Ectodermal cell (in vitro differentiated cells): ENCODE measurements around the gene TTC27.

Source experiments
- H3K27ac ChIP-seq: 2 replicates; pipeline ENCODE4 v1.7.0; 2013; ENCODE audit warnings: mild to moderate bottlenecking, low read depth, low read length; ENCODE audit not compliant: insufficient read depth, poor library complexity, severe bottlenecking
- H3K27me3 ChIP-seq: 2 replicates; pipeline ENCODE4 v1.7.0; 2013; ENCODE audit warnings: mild to moderate bottlenecking, low read length; ENCODE audit not compliant: insufficient read depth, control insufficient read depth, poor library complexity, severe bottlenecking
- H3K36me3 ChIP-seq: one replicate; pipeline ENCODE4 v1.7.0; 2013; ENCODE audit warnings: low read length; ENCODE audit not compliant: control insufficient read depth, insufficient read depth
- H3K4me1 ChIP-seq: one replicate; pipeline ENCODE4 v1.7.0; 2013; ENCODE audit warnings: low read length; ENCODE audit not compliant: control insufficient read depth, insufficient read depth
- H3K4me3 ChIP-seq: 2 replicates; pipeline ENCODE4 v1.7.0; 2013; ENCODE audit warnings: low read depth, low read length, control low read depth; ENCODE audit not compliant: insufficient read depth
- H3K9me3 ChIP-seq: 2 replicates; pipeline ENCODE4 v1.7.0; 2013; ENCODE audit warnings: mild to moderate bottlenecking, low read length, moderate library complexity; ENCODE audit not compliant: control insufficient read depth
- WGBS, 2 experiments: methylation state at CpG; one replicate each; pipeline ENCODE4 v1.1.7; 2013; ENCODE audit warnings: missing lambda C conversion rate in 2 of 2; 5-methylcytosine and 5-hydroxymethylcytosine counted together

Gene TTC27

DNA sequence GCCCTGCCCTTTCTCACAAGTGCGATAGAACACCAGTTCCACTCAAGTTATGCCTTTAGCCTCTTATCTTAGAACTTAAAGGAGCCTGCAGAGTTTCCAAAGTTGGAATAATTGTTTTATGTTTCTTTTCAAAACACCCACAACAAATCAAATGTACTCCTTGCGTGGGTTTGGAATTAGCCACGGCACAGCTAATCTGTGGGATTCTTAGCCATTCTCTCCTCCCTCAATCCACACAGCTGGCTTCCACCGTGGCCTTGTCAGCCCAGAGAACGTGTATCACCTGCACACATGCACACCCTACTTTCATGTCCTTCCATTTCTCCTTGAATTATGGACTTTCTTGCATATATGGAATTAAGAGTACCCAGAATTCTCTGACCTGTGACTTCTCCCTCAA is 183.8 kb downstream of the TTC27 start:
- H3K27me3 ChIP-seq: no peaks in the 10 kb centered on the region
- no peak overlapping the region for H3K27ac ChIP-seq
- H3K4me1 ChIP-seq: no peaks in the 10 kb centered on the region
- no peaks in the 10 kb centered on the region for H3K36me3 ChIP-seq
- WGBS, 2 experiments: 95 to 98% methylated on average over 5 of the region's 5 CpGs
- H3K9me3 ChIP-seq: no peaks in the 10 kb centered on the region
- H3K4me3 ChIP-seq: no peak overlapping the region

DNA sequence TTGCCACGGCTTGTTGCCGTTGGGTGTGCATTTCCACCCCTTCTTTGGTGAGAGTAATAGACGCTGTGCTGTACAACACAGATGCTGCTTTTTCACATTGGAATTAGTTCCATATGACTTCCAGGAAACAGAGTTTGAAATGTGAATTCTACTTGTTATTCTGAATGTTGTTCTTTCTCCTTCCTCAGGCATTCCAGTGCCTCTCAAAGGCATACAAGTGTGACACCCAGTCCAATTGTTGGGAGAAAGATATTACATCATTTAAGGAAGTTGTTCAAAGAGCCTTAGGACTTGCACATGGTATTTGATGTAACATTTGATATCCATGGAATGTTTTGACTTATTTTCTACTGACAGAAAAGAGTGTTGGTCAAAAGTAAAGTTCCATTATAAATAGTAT is 184.5 kb downstream of the TTC27 start:
- Histone ChIP-seq H3K4me1 (no peaks in the 10 kb centered on the region), H3K4me3 (no peak overlapping the region), H3K9me3 (no peaks in the 10 kb centered on the region), H3K27ac (no peak overlapping the region), H3K36me3 (no peaks in the 10 kb centered on the region), H3K27me3 (no peaks in the 10 kb centered on the region)
- whole genome bisulfite sequencing, 2 experiments: 99 to 100% methylated on average over 3 of the region's 3 CpGs

DNA sequence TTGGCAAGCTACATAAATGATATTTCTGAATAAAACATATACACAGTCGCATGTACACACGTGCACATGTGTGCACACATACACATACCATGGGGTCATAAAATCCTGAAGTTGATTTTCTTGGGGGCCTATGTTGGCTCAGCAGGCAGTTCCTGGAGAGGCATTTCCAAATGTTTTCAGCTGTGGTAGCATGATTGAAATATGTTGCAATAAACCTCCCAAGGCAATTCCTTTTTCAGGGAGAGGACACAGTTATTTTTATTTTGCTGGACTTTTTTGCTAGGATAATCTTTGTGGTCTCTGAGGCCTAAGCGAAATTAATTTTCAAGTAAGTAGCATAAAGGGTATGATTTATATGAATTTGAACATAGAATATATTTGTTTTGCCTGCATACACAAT is 192.2 kb downstream of the TTC27 start:
- H3K36me3 ChIP-seq: no peaks in the 10 kb centered on the region
- H3K4me1 ChIP-seq: no peaks in the 10 kb centered on the region
- H3K4me3 ChIP-seq: no peak overlapping the region
- 93 to 99% methylated on average over 3 of the region's 3 CpGs for WGBS, 2 experiments
- no peak overlapping the region for H3K27ac ChIP-seq
- H3K9me3 ChIP-seq: no peaks in the 10 kb centered on the region
- no peaks in the 10 kb centered on the region for H3K27me3 ChIP-seq

DNA sequence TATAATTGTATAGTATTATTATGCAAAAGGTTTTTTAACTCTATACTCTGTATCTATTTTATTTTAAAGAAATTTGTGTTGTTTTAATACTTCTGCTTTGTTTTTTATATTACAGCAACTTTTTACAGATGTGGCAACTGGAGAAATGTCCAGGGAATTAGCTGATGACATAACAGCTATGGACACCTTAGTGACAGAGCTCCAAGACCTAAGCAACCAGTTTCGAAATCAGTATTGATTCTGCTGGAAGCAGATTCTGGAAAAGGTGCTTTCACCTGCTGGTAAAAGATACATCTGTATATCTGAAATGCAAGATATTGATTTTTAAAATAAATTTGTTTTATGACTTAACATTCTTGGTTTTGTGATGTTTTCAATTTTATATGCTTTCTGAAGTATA is 192.9 kb downstream of the TTC27 start:
- H3K27ac ChIP-seq: no peak overlapping the region
- 92 to 96% methylated on average over 1 of the region's 1 CpG for WGBS, 2 experiments
- no peaks in the 10 kb centered on the region for H3K4me1 ChIP-seq
- H3K4me3 ChIP-seq: no peak overlapping the region
- H3K27me3 ChIP-seq: no peaks in the 10 kb centered on the region
- H3K36me3 ChIP-seq: no peaks in the 10 kb centered on the region
- no peaks in the 10 kb centered on the region for H3K9me3 ChIP-seq

DNA sequence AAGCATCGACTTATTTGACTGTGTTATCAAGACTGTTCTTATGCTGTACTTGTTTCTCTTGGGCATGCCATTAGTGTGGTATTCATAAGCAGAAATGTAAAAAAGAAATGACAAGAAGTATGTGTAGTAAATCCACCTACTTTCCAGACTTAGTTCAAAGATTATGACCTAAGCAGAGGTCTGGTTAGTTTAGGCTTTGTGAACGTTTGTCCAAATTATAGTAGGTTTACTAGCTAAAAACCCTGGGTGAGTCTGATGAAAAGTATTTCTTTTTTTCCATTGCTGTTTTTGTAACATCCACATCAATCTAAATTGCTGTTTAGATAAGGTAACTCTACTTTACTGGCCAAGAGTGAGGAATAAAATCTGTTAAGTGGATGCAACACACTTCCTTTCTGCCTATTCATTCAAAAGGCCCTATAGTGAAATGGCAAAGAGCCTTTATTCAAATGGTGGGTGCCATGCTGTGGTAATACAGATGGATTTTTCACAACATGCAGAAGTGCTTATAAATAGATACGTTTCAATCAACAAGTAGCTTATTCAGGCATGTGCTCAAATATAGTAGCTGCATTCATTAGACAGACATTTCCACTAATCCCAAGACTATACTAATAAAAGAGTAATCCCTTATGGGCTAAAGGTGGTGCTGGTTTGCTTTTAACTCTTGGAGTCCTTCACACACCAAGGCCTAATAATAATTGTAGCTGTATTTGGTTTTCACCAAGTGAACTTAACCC is 196.4 kb downstream of the TTC27 start:
- H3K4me1 ChIP-seq: no peaks in the 10 kb centered on the region
- no peak overlapping the region for H3K27ac ChIP-seq
- WGBS, 2 experiments: 92 to 99% methylated on average over 2 to 3 of the region's 3 CpGs
- H3K4me3 ChIP-seq: no peak overlapping the region
- H3K9me3 ChIP-seq: no peaks in the 10 kb centered on the region
- no peaks in the 10 kb centered on the region for H3K27me3 ChIP-seq
- H3K36me3 ChIP-seq: no peaks in the 10 kb centered on the region

DNA sequence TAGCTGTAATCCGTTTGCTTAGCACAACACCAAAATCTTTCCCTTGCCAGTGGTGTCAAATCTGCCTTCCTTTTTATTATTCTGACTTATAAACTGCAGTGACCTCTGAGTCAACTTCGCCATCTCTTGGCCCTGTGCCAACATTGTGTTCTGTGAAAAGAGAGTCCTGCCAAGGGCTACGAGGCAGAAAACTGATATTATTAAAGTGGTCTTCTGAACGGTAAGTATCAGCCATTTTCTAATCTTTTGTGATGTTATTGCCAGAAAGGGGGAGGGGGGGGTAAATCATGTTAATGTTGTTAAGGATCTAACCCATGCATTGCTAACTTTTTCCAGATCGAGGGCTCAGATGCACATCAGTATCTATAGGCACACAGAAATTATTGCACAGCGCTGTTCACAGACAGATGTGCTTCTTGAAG is 197.5 kb downstream of the TTC27 start:
- Histone ChIP-seq H3K27ac (no peak overlapping the region), H3K4me3 (no peak overlapping the region), H3K27me3 (no peaks in the 10 kb centered on the region), H3K9me3 (no peaks in the 10 kb centered on the region), H3K4me1 (no peaks in the 10 kb centered on the region), H3K36me3 (no peaks in the 10 kb centered on the region)
- 94 to 96% methylated on average over 6 of the region's 6 CpGs for WGBS, 2 experiments

DNA sequence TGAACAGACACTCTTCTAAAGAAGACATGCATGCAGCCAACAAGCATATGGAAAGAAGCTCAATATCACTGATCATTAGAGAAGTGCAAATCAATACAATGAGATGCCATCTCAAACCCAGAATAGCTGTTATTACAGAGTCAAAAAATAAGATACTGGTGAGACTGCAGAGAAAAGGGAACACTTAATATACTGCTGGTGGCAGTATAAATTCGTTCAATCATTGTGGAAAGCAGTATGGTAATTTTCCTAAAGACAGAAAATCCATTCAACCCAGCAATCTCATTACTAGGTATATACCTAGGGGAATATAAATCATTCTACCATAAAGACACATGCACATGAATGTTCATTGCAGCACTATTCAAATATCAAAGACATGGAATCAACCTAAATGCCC is 202.3 kb downstream of the TTC27 start:
- Histone ChIP-seq H3K4me1 (peaks cover 6% of the 10 kb centered on the region), H3K9me3 (no peaks in the 10 kb centered on the region), H3K27me3 (no peaks in the 10 kb centered on the region), H3K27ac (no peak overlapping the region), H3K4me3 (no peak overlapping the region), H3K36me3 (no peaks in the 10 kb centered on the region)
- 67 to 100% methylated on average over 1 of the region's 1 CpG for WGBS, 2 experiments

DNA sequence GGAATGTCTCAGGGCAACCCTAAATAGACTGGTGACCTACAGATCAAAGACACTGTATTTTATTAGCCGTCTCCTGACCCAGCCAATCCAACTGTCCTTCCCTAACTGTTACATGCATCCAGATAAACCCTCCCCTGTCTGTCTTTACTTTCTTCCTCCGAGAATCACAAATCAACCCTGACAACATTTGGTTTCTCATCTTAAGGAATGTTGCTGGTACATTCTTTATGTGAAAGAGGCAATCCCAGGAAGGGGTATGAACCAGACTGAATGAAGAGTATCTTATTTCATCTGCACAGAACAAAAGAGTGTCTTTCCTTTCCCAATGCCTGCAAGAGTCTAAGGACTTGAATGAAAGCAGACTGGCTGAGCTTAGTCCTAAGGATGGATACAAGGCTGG is 205.0 kb downstream of the TTC27 start:
- H3K9me3 ChIP-seq: no peaks in the 10 kb centered on the region
- 41 to 76% methylated on average over 2 of the region's 2 CpGs for WGBS, 2 experiments
- no peak overlapping the region for H3K27ac ChIP-seq
- no peaks in the 10 kb centered on the region for H3K36me3 ChIP-seq
- H3K27me3 ChIP-seq: no peaks in the 10 kb centered on the region
- H3K4me3 ChIP-seq: no peak overlapping the region
- peaks cover 6% of the 10 kb centered on the region for H3K4me1 ChIP-seq

DNA sequence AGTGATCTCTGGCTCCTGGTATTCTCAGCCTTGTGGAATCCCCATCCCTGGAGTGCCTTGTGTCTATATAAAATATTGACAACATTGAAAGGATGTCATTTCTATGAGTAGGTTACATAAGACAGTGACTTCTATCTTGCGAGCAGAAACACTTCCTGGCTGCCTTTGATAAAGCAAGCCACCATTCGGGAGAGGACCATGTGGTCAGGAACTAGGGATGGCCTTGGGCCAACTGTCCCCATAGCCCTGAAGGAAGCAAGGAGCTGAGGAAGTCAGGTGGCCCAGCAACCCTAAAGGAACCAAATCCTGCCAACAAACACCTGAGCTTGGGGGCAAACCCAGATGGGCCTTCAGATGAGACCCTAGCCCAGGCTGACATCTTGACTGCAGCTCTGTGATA is 205.9 kb downstream of the TTC27 start:
- H3K4me1 ChIP-seq: peaks cover 6% of the 10 kb centered on the region
- H3K27me3 ChIP-seq: no peaks in the 10 kb centered on the region
- 96 to 100% methylated on average over 2 of the region's 2 CpGs for WGBS, 2 experiments
- no peaks in the 10 kb centered on the region for H3K9me3 ChIP-seq
- no peak overlapping the region for H3K4me3 ChIP-seq
- no peaks in the 10 kb centered on the region for H3K36me3 ChIP-seq
- no peak overlapping the region for H3K27ac ChIP-seq

DNA sequence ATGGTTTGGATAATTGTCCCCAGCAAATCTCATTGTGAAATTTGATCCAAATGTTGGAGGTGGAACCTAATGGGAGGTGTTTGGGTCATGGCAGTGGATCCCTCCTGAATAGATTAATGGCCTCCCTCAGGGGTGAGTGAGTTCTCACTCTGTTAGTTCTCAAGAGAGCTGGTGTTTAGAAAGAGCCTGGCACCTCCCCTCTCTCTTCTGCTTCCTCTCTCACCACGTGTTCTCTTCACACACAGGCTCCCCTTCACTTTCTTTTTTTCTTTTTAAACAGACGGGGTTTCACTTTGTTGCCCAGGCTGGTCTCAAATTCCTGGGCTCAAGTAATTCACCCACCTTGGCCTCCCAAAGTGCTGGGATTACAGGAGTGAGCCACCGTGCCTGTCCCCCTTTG is 207.3 kb downstream of the TTC27 start:
- WGBS, 2 experiments: 72 to 76% methylated on average over 3 of the region's 3 CpGs
- Histone ChIP-seq H3K9me3 (no peaks in the 10 kb centered on the region), H3K27me3 (no peaks in the 10 kb centered on the region), H3K36me3 (no peaks in the 10 kb centered on the region), H3K4me3 (no peak overlapping the region), H3K27ac (no peak overlapping the region), H3K4me1 (peaks cover 6% of the 10 kb centered on the region)

DNA sequence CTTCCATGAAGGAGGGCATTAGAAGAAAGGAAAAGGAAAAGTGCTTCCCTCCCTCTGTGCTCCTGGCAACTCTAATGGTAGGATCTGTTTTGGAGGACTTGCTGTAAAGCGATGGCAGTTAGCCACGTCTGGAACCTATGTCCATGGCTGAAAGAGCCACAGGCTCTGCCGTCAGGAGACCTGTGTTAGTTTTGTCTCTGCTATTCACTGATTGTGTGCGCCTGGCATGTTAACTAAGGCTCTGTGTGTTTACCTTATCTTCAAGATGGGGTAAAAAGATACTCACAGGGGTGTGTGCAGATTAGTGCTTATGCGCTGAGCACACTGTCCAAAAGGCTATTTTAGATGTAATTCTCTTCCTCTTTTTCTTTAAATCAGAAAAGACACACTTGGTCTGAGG is 209.1 kb downstream of the TTC27 start:
- no peaks in the 10 kb centered on the region for H3K27me3 ChIP-seq
- no peaks in the 10 kb centered on the region for H3K9me3 ChIP-seq
- H3K36me3 ChIP-seq: no peaks in the 10 kb centered on the region
- no peak overlapping the region for H3K4me3 ChIP-seq
- 92 to 93% methylated on average over 5 of the region's 5 CpGs for WGBS, 2 experiments
- peaks cover 6% of the 10 kb centered on the region for H3K4me1 ChIP-seq
- no peak overlapping the region for H3K27ac ChIP-seq
